Natural killer cell (primary cell): ENCODE measurements around the gene RAB5A. TPM values are rescaled to one million over a fixed set of nuclear protein-coding genes. Genes with fewer than 3 reads are reported as not detected.

Experiments
- ATAC-seq, 3 donors: fragments of 150-1000 bp in 2 of 3; fragments of 200-7000 bp in 1 of 3; cut with Tn5 transposase; 1 replicate in 1 of 3; 2 replicates in 2 of 3; pipeline ENCODE4 v1.10.0; 2021; ENCODE audit warnings: mild to moderate bottlenecking in 2 of 3, moderate library complexity in 2 of 3
- DNase-seq, 2 donors: peaks; one replicate each; pipeline versions ENCODE4 v3.0.0 to v3.0.0-alpha.2; 2013 to 2021; ENCODE audit warnings: mixed read lengths in 1 of 2
- H3K27ac ChIP-seq: one replicate; pipeline ENCODE4 v1.5.1; 2013; ENCODE audit warnings: mild to moderate bottlenecking, low read length
- H3K27me3 ChIP-seq: one replicate; pipeline ENCODE4 v1.6.1; 2013; ENCODE audit warnings: low read length; ENCODE audit not compliant: control insufficient read depth, insufficient read depth
- H3K36me3 ChIP-seq: one replicate; pipeline ENCODE4 v1.6.1; 2013; ENCODE audit warnings: low read length; ENCODE audit not compliant: control insufficient read depth, insufficient read depth
- H3K4me1 ChIP-seq: one replicate; pipeline ENCODE4 v1.6.1; 2013; ENCODE audit warnings: low read length; ENCODE audit not compliant: control insufficient read depth, insufficient read depth
- H3K4me3 ChIP-seq: one replicate; pipeline ENCODE4 v1.5.1; 2013; ENCODE audit warnings: low read length
- H3K9me3 ChIP-seq: one replicate; pipeline ENCODE4 v1.6.1; 2013; ENCODE audit warnings: low read length; ENCODE audit not compliant: control insufficient read depth, insufficient read depth
- H3K27ac Mint-ChIP-seq, 2 donors: one replicate each; pipeline ENCODE4 v1.8.0; 2022; ENCODE audit warnings: mild to moderate bottlenecking in 2 of 2, mixed read lengths in 2 of 2, moderate library complexity in 1 of 2
- H3K27me3 Mint-ChIP-seq, 2 donors: one replicate each; pipeline ENCODE4 v1.8.0; 2022; ENCODE audit warnings: low read depth in 2 of 2, mixed read lengths in 2 of 2
- H3K36me3 Mint-ChIP-seq: one replicate; pipeline ENCODE4 v1.8.0; 2022; ENCODE audit warnings: mixed read lengths
- H3K4me1 Mint-ChIP-seq, 2 donors: one replicate each; pipeline ENCODE4 v1.8.0; 2022; ENCODE audit warnings: mixed read lengths in 2 of 2
- H3K4me3 Mint-ChIP-seq: one replicate; pipeline ENCODE4 v1.8.0; 2022; ENCODE audit warnings: mild to moderate bottlenecking, moderate library complexity, mixed read lengths
- H3K9me3 Mint-ChIP-seq, 2 donors: one replicate each; pipeline ENCODE4 v1.8.0; 2022; ENCODE audit warnings: mixed read lengths in 2 of 2
- WGBS: methylation state at CpG from one replicate; pipeline ENCODE4 v1.1.7; 2013; ENCODE audit warnings: missing lambda C conversion rate; ENCODE audit not compliant: insufficient coverage; 5-methylcytosine and 5-hydroxymethylcytosine counted together
- intact Hi-C: fragments of 100-400 bp; cut with micrococcal nuclease; formaldehyde crosslinking; loops from one replicate; pipeline ENCODE4 v1.14.2; 2022
- total RNA-seq, 4 donors: library from RNA; stranded (reverse); fragments of 120-200 nt in 1 of 4; gene quantifications; one replicate each; pipeline versions ENCODE4 v1.2.3 to v1.2.4, GENCODE V29; 2013 to 2022
- TF ChIP-seq, protein P1 (sequence below): fragments of 200-600 bp; IDR thresholded peaks from one replicate; pipeline ENCODE4 v1.8.0; 2022; ENCODE audit warnings: antibody characterized with exemption

Gene RAB5A
- total RNA-seq, 3 donors from 2014 or later (not counting 1 experiment from before 2014, with no cell fraction given): 102 to 109 (median 102) TPM

GRCh38 chr3:19911452-19911851, 35.4 kb upstream of the RAB5A start:
- TF ChIP-seq, protein P1, sequence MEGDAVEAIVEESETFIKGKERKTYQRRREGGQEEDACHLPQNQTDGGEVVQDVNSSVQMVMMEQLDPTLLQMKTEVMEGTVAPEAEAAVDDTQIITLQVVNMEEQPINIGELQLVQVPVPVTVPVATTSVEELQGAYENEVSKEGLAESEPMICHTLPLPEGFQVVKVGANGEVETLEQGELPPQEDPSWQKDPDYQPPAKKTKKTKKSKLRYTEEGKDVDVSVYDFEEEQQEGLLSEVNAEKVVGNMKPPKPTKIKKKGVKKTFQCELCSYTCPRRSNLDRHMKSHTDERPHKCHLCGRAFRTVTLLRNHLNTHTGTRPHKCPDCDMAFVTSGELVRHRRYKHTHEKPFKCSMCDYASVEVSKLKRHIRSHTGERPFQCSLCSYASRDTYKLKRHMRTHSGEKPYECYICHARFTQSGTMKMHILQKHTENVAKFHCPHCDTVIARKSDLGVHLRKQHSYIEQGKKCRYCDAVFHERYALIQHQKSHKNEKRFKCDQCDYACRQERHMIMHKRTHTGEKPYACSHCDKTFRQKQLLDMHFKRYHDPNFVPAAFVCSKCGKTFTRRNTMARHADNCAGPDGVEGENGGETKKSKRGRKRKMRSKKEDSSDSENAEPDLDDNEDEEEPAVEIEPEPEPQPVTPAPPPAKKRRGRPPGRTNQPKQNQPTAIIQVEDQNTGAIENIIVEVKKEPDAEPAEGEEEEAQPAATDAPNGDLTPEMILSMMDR: no peak
- DNase-seq (no peak), ATAC-seq (no peak)
- peaks cover 22% of the 10 kb centered on the region for H3K36me3 Mint-ChIP-seq
- H3K9me3 Mint-ChIP-seq: peaks cover 2 to 17% of the 10 kb centered on the region in 2 donors
- H3K9me3 ChIP-seq: peaks cover 8% of the 10 kb centered on the region
- H3K36me3 ChIP-seq: no peaks in the 10 kb centered on the region
- no peaks in the 10 kb centered on the region for H3K4me1 ChIP-seq
- no peak overlapping the region for H3K27ac ChIP-seq
- H3K27me3 Mint-ChIP-seq: no peaks in the 10 kb centered on the region
- no peak overlapping the region for H3K27ac Mint-ChIP-seq
- intact Hi-C loops: no loop called here
- H3K4me3 Mint-ChIP-seq: no peak overlapping the region
- H3K27me3 ChIP-seq: no peaks in the 10 kb centered on the region
- H3K4me1 Mint-ChIP-seq: no peaks in the 10 kb centered on the region
- H3K4me3 ChIP-seq: no peak overlapping the region

- intact Hi-C loops: no loop called here
- WGBS: no CpG with 5 or more reads among the region's 1 CpG
- TF ChIP-seq, protein P1: no peak
- H3K4me3 ChIP-seq: no peak overlapping the region
- no peaks in the 10 kb centered on the region for H3K4me1 ChIP-seq
- Mint-ChIP-seq H3K27me3 (peaks cover 0 to 3% of the 10 kb centered on the region in 2 donors), H3K4me3 (no peak overlapping the region), H3K36me3 (peaks cover 7% of the 10 kb centered on the region), H3K4me1 (no peaks in the 10 kb centered on the region), H3K9me3 (peaks cover 0 to 11% of the 10 kb centered on the region in 2 donors), H3K27ac (no peak overlapping the region)
- no peak for DNase-seq
- H3K9me3 ChIP-seq: no peaks in the 10 kb centered on the region
- no peak for ATAC-seq
- H3K27ac ChIP-seq: no peak overlapping the region
- H3K36me3 ChIP-seq: no peaks in the 10 kb centered on the region
- H3K27me3 ChIP-seq: no peaks in the 10 kb centered on the region
Measured at GRCh38 chr3:19917167-19917566, 29.7 kb upstream of the RAB5A start.

DNA sequence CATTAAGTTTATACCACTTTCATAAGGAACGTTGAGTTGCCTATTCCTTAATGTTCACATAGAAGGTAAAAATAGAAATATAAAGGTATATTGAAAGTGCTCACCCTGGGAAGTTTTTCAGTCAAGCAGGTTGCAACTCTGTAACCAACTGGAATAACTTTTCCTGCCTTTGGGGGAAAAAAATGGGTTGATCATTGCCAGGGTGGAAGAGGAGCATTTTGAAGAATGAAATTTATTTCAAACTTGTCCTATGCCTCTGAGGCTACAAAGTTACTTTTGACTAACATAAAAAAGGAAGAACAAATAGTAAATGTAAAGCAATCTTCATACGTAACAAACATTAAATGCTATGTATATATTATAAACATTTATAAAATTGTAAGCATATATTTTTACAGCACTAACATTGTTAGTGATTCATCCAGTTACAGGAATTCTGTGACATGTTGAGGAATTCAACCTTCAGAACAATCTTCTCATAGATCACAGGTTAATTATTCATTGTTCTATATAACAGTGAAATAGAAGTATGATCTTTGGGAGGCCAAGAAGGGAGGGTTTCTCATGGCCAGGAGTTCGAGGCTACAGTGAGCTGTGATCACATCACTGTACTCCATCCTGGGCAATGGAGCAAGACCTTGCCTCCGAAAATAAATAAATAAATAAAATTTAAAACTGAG, 26.4 kb upstream of the RAB5A start:
- H3K27me3 Mint-ChIP-seq: peaks cover 0 to 3% of the 10 kb centered on the region in 2 donors
- no peak overlapping the region for H3K27ac Mint-ChIP-seq
- H3K4me1 ChIP-seq: no peaks in the 10 kb centered on the region
- H3K9me3 Mint-ChIP-seq: no peaks in the 10 kb centered on the region
- H3K36me3 ChIP-seq: no peaks in the 10 kb centered on the region
- 80% methylated on average over 1 of the region's 4 CpGs for WGBS
- no peak overlapping the region for H3K27ac ChIP-seq
- intact Hi-C loops: no loop called here
- no peak for DNase-seq
- no peaks in the 10 kb centered on the region for H3K36me3 Mint-ChIP-seq
- no peak overlapping the region for H3K4me3 Mint-ChIP-seq
- no peaks in the 10 kb centered on the region for H3K4me1 Mint-ChIP-seq
- no peaks in the 10 kb centered on the region for H3K27me3 ChIP-seq
- no peak overlapping the region for H3K4me3 ChIP-seq
- no peak for ATAC-seq
- no peaks in the 10 kb centered on the region for H3K9me3 ChIP-seq
- TF ChIP-seq, protein P1: no peak

- no peaks in the 10 kb centered on the region for H3K27me3 ChIP-seq
- Mint-ChIP-seq H3K27ac (no peak overlapping the region), H3K36me3 (no peaks in the 10 kb centered on the region), H3K27me3 (peaks cover 17 to 20% of the 10 kb centered on the region in 2 donors), H3K9me3 (no peaks in the 10 kb centered on the region), H3K4me1 (peaks cover 6 to 13% of the 10 kb centered on the region in 2 donors), H3K4me3 (no peak overlapping the region)
- TF ChIP-seq, protein P1: no peak
- no peak overlapping the region for H3K4me3 ChIP-seq
- DNase-seq (peak in 1 of 2 donors; percentile 23), ATAC-seq (peak in 2 of 3 donors; percentile 74 to 80)
- 0% methylated on average over 2 of the region's 2 CpGs for WGBS
- H3K4me1 ChIP-seq: peaks cover 7% of the 10 kb centered on the region
- H3K36me3 ChIP-seq: no peaks in the 10 kb centered on the region
- H3K9me3 ChIP-seq: no peaks in the 10 kb centered on the region
- H3K27ac ChIP-seq: peak overlapping the region; percentile 25
- intact Hi-C loops: no loop called here
Measured at GRCh38 chr3:19931180-19931692, 15.7 kb upstream of the RAB5A start.
